DND-41 (cell line): Measurements from ENCODE around the gene DDIT4.

Experiments
- ATAC-seq: fragments of 200-7000 bp; cut with Tn5 transposase; 3 replicates; pipeline ENCODE4 v1.9.1; 2021; ENCODE audit warnings: low read depth; ENCODE audit not compliant: insufficient read depth
- DNase-seq: peaks from one replicate; pipeline ENCODE4 v3.0.0-alpha.2; 2020
- H2AFZ ChIP-seq: 2 replicates; pipeline ENCODE4 v1.6.0; 2012; ENCODE audit warnings: low read depth, low read length
- H3K27ac ChIP-seq: 2 replicates; pipeline ENCODE4 v1.5.1; 2012; ENCODE audit warnings: low read length, inconsistent platforms
- H3K27me3 ChIP-seq: fragments of 200-600 bp; sonication (generic); 2 replicates; pipeline ENCODE4 v1.6.0; 2012; ENCODE audit warnings: low read length, mild to moderate bottlenecking, inconsistent platforms; ENCODE audit not compliant: insufficient read depth, poor library complexity
- H3K36me3 ChIP-seq: 2 replicates; pipeline ENCODE4 v1.5.1; 2012; ENCODE audit warnings: low read length, inconsistent platforms; ENCODE audit not compliant: insufficient read depth
- H3K4me1 ChIP-seq: 2 replicates; pipeline ENCODE4 v1.5.1; 2012; ENCODE audit warnings: mild to moderate bottlenecking, low read length; ENCODE audit not compliant: insufficient read depth
- H3K4me2 ChIP-seq: 2 replicates; pipeline ENCODE4 v1.6.0; 2012; ENCODE audit warnings: mild to moderate bottlenecking, moderate library complexity, low read length, inconsistent platforms; ENCODE audit not compliant: insufficient read depth
- H3K4me3 ChIP-seq, 2 experiments: fragments of 200-600 bp in 1 of 2; shearing (Covaris generic) in 1 of 2; 2 replicates each; pipeline ENCODE4 v1.5.1; 2012 to 2016; ENCODE audit warnings: inconsistent platforms in 2 of 2, low read length in 2 of 2, mild to moderate bottlenecking in 2 of 2, low read depth in 1 of 2, moderate library complexity in 1 of 2
- H3K79me2 ChIP-seq: 2 replicates; pipeline ENCODE4 v1.6.0; 2012; ENCODE audit warnings: low read length, inconsistent platforms; ENCODE audit not compliant: insufficient read depth
- H3K9ac ChIP-seq: 2 replicates; pipeline ENCODE4 v1.6.0; 2012; ENCODE audit warnings: low read depth, mild to moderate bottlenecking, inconsistent platforms, low read length, moderate library complexity
- H3K9me3 ChIP-seq: 2 replicates; pipeline ENCODE4 v1.5.1; 2012; ENCODE audit warnings: low read length, moderate library complexity, mild to moderate bottlenecking, inconsistent platforms; ENCODE audit not compliant: insufficient read depth, severe bottlenecking
- H4K20me1 ChIP-seq: 2 replicates; pipeline ENCODE4 v1.6.0; 2012; ENCODE audit warnings: low read length; ENCODE audit not compliant: insufficient read depth
- CTCF ChIP-seq: IDR thresholded peaks from 2 replicates; pipeline ENCODE4 v1.5.1; 2012; ENCODE audit warnings: borderline replicate concordance, low read length, moderate library complexity, mild to moderate bottlenecking; ENCODE audit not compliant: poor library complexity, severe bottlenecking; ENCODE audit errors: extremely low read depth
- EZH2 ChIP-seq: IDR thresholded peaks from 3 replicates; pipeline ENCODE4 v1.6.1; 2012; ENCODE audit warnings: borderline replicate concordance, low read depth, mild to moderate bottlenecking, moderate library complexity, low read length, inconsistent platforms; ENCODE audit not compliant: severe bottlenecking

Gene DDIT4

GRCh38 chr10:72308320-72308987, 34.7 kb downstream of the DDIT4 start:
- H3K27ac ChIP-seq, result peak overlapping the region; percentile 63
- ATAC-seq (peak; percentile 53), DNase-seq (peak; percentile 49)
- no peaks in the 10 kb centered on the region for H3K27me3 ChIP-seq
- no peak overlapping the region for H3K9ac ChIP-seq
- no peaks in the 10 kb centered on the region; the same call in 1 of the 2 replicates for H3K79me2 ChIP-seq
- H3K4me1 ChIP-seq, result peaks cover 66% of the 10 kb centered on the region
- H3K9me3 ChIP-seq, result no peaks in the 10 kb centered on the region
- H4K20me1 ChIP-seq, result no peaks in the 10 kb centered on the region
- no peak overlapping the region for H3K4me3 ChIP-seq
- no peaks in the 10 kb centered on the region for H3K36me3 ChIP-seq
- TF ChIP-seq CTCF, result no peak
- TF ChIP-seq EZH2, result no peak
- no peak overlapping the region for H3K4me2 ChIP-seq
- H2AFZ ChIP-seq, result no peak overlapping the region

GRCh38 chr10:72309290-72310240, 35.8 kb downstream of the DDIT4 start:
- H3K9ac ChIP-seq, result no peak overlapping the region

GRCh38 chr10:72310241-72310633, 36.5 kb downstream of the DDIT4 start:
- Histone ChIP-seq H3K4me1 (peaks cover 54% of the 10 kb centered on the region), H3K27me3 (no peaks in the 10 kb centered on the region), H3K4me2 (no peak overlapping the region), H3K36me3 (no peaks in the 10 kb centered on the region), H3K27ac (peak overlapping the region; percentile 63), H2AFZ (no peak overlapping the region), H4K20me1 (no peaks in the 10 kb centered on the region), H3K79me2 (no peaks in the 10 kb centered on the region), H3K9me3 (no peaks in the 10 kb centered on the region), H3K9ac (no peak overlapping the region), H3K4me3 (no peak overlapping the region)
- TF ChIP-seq CTCF, result no peak
- no peak for TF ChIP-seq EZH2
- DNase-seq, result no peak
- ATAC-seq, result no peak

More at GRCh38 chr10:72309290-72310240, 35.8 kb downstream of the DDIT4 start:
- Histone ChIP-seq H3K27me3 (no peaks in the 10 kb centered on the region), H3K79me2 (no peaks in the 10 kb centered on the region), H3K4me3 (no peak overlapping the region), H4K20me1 (no peaks in the 10 kb centered on the region), H3K36me3 (no peaks in the 10 kb centered on the region), H2AFZ (no peak overlapping the region), H3K4me2 (no peak overlapping the region), H3K4me1 (peaks cover 58% of the 10 kb centered on the region), H3K9me3 (no peaks in the 10 kb centered on the region), H3K27ac (peak overlapping the region; percentile 63)
- TF ChIP-seq EZH2, result no peak
- TF ChIP-seq CTCF, result no peak
- no peak for DNase-seq
- ATAC-seq, result peak; percentile 23; the same call in 1 of the 3 replicates
